VCaP (cell line): ENCODE results near the gene FRRS1.
A peak's percentile ranks its signal among the peaks of the same experiment; 100 is the strongest.

Experiments used
- H3K27ac ChIP-seq: fragments of 450-650 bp; 2 replicates; pipeline ENCODE4 v1.5.1; 2017
- CTCF ChIP-seq: fragments of 450-650 bp; conservative IDR thresholded peaks from 2 replicates; pipeline ENCODE4 v1.5.1; 2017; ENCODE audit warnings: mild to moderate bottlenecking, moderate library complexity

FRRS1 gene

GRCh38 chr1:99789715-99790114 lies 23.3 kb upstream of the FRRS1 start:
- TF ChIP-seq CTCF, result no peak
- H3K27ac ChIP-seq, result peak overlapping the region; percentile 75

- peak overlapping the region; percentile 75 for H3K27ac ChIP-seq
- TF ChIP-seq CTCF, result no peak
Measured at GRCh38 chr1:99788896-99789295, 22.5 kb upstream of the FRRS1 start.

GRCh38 chr1:99786751-99787501 lies 20.5 kb upstream of the FRRS1 start:
- TF ChIP-seq CTCF, result no peak

GRCh38 chr1:99784809-99785255 lies 18.4 kb upstream of the FRRS1 start:
- no peak for TF ChIP-seq CTCF
- H3K27ac ChIP-seq, result peak overlapping the region; percentile 38; the same call in 1 of the 2 replicates

More at GRCh38 chr1:99786751-99787501, 20.5 kb upstream of the FRRS1 start:
- peak overlapping the region; percentile 38; the same call in 1 of the 2 replicates for H3K27ac ChIP-seq

GRCh38 chr1:99784143-99784542 lies 17.7 kb upstream of the FRRS1 start:
- no peak for TF ChIP-seq CTCF

GRCh38 chr1:99782920-99783319 lies 16.5 kb upstream of the FRRS1 start:
- TF ChIP-seq CTCF, result no peak
- H3K27ac ChIP-seq, result no peak overlapping the region

More at GRCh38 chr1:99784143-99784542, 17.7 kb upstream of the FRRS1 start:
- no peak overlapping the region for H3K27ac ChIP-seq

GRCh38 chr1:99782397-99782796 lies 16.0 kb upstream of the FRRS1 start:
- no peak overlapping the region for H3K27ac ChIP-seq

More at GRCh38 chr1:99782397-99782796, 16.0 kb upstream of the FRRS1 start:
- no peak for TF ChIP-seq CTCF
